GM12873 (cell line): ENCODE measurements around the gene RDH8.

Experiments
- TF ChIP-seq, protein P1 (sequence below): IDR thresholded peaks from 2 replicates; pipeline ENCODE4 v1.5.1; 2012; ENCODE audit warnings: low read depth, mild to moderate bottlenecking, moderate library complexity, low read length, control low read depth; ENCODE audit not compliant: insufficient read depth; ENCODE audit errors: missing control alignments

The RDH8 gene, protein sequence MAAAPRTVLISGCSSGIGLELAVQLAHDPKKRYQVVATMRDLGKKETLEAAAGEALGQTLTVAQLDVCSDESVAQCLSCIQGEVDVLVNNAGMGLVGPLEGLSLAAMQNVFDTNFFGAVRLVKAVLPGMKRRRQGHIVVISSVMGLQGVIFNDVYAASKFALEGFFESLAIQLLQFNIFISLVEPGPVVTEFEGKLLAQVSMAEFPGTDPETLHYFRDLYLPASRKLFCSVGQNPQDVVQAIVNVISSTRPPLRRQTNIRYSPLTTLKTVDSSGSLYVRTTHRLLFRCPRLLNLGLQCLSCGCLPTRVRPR

DNA sequence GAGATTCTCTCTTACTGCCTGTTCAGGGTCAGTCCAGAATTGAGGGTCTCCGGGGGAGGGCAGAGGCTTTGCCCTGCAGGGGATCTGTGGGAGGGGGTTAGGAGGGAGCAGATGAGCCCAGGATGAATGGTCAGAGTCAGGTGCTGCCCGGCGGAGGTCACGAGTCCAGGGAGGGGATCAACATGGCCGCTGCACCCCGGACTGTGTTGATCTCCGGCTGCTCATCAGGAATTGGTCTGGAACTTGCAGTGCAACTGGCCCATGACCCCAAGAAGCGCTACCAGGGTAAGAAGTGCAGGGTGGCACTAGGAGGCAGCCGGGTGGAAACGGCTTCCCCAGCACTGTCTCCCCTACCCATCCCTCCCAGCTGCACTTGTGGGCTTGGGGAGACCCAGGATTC lies at the start of gene RDH8:
Gene RDH8, plus strand, starts transcription at position 168 of the 400 bp plus-strand sequence. Its CDS starts 15 bp downstream, at position 183.
- TF ChIP-seq, protein P1, sequence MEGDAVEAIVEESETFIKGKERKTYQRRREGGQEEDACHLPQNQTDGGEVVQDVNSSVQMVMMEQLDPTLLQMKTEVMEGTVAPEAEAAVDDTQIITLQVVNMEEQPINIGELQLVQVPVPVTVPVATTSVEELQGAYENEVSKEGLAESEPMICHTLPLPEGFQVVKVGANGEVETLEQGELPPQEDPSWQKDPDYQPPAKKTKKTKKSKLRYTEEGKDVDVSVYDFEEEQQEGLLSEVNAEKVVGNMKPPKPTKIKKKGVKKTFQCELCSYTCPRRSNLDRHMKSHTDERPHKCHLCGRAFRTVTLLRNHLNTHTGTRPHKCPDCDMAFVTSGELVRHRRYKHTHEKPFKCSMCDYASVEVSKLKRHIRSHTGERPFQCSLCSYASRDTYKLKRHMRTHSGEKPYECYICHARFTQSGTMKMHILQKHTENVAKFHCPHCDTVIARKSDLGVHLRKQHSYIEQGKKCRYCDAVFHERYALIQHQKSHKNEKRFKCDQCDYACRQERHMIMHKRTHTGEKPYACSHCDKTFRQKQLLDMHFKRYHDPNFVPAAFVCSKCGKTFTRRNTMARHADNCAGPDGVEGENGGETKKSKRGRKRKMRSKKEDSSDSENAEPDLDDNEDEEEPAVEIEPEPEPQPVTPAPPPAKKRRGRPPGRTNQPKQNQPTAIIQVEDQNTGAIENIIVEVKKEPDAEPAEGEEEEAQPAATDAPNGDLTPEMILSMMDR, result no peak

DNA sequence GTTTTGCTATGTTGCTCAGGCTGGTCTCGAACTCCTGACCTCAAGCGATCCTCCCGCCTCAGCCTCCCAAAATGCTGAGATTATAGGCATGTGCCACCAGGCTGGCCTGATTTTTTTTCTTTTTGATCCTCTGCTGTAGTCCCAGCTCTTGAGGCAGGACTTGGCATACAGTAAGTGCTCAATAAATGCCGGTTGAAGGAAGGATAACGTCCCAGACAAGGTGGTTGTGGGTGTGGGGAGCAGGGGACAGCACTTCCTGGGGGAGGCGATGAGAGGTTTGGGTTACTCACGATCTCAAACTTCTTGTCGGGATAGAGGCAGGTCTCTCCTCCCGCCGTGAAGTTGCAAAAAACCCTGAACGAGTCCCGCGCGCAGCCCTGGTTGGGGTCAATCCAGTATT lies 47.3 kb upstream of the RDH8 start:
- TF ChIP-seq, protein P1, result no peak

GRCh38 chr19:9966448-9966847 lies 46.8 kb upstream of the RDH8 start:
- TF ChIP-seq, protein P1, result no peak

- TF ChIP-seq, protein P1, result no peak
Measured at GRCh38 chr19:9967326-9967725, 46.0 kb upstream of the RDH8 start.

DNA sequence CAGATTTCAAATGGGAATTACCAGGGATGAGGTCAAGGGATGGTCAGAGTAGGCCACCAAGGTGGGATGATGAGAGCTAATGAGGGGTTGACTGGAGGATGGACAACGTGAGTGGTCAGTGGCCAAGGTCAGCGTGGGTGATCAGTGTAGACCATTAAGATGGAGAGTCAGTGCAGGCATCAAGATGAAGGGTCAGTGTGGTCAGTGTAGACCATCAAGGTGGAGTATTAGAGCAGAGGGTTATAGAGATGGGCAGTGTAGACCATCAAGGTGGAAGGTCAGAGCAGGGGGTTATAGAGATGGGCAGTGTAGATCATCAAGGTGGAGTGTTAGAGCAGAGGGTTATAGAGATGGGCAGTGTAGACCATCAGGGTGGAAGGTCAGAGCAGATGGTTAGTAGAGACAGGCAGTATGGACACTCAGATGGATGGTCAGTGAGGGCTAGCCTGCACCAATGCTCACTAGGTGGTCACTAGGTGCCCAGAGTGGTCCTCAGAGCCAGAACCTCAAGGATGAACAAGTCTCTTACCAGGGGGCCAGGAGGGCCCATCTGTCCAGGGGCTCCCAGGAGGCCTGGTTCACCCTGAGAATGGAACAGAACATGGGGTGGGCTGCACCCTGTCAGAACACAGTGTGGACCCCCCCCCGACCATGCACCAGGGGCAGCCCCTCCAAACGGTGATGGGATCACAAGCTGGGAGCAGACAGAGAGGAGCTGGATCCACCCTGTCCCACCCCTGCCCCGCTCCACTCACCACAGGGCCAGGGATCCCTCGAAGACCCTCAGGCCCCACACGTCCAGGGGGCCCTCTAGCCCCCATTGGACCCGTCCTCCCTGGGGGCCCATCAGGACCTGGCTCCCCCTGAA lies 44.2 kb upstream of the RDH8 start:
- TF ChIP-seq, protein P1, result no peak

DNA sequence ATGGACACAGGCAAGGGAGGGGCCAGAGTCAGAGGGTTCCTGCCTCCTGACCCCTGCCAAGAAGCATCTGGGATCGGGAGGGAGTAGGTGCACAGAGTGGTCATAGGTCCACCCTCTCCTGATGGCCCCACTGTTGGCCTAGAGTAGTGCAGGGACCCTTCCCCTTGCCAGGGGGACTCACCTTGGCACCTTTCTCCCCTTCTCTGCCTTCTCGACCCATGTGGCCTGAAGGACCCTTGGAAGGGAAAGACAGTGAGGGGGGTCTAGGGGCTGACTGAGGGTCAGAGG lies 43.7 kb upstream of the RDH8 start:
- TF ChIP-seq, protein P1, result no peak

GRCh38 chr19:9970481-9970880 lies 42.8 kb upstream of the RDH8 start:
- TF ChIP-seq, protein P1, result no peak
